SK-N-SH (cell line): ENCODE measurements around the gene BTBD9.

Source experiments
- FOSL2 ChIP-seq: IDR thresholded peaks from 2 replicates; pipeline ENCODE4 v1.4.0; 2012; ENCODE audit warnings: low read depth, mild to moderate bottlenecking, moderate library complexity, borderline replicate concordance
- GATA2 ChIP-seq: sonication (generic); formaldehyde crosslinking; IDR thresholded peaks from 2 replicates; pipeline ENCODE4 v1.5.0; 2020; ENCODE audit warnings: mild to moderate bottlenecking, missing genetic modification reagents
- JUND ChIP-seq: IDR thresholded peaks from 2 replicates; pipeline ENCODE4 v1.4.0; 2012
- MEF2A ChIP-seq: IDR thresholded peaks from 2 replicates; pipeline ENCODE4 v1.4.0; 2012; ENCODE audit warnings: low read depth, borderline replicate concordance
- POLR2AphosphoS5 ChIP-seq: IDR thresholded peaks from 2 replicates; pipeline ENCODE4 v1.6.1; 2012; ENCODE audit warnings: low read depth, low read length
- TCF12 ChIP-seq: IDR thresholded peaks from 2 replicates; pipeline ENCODE4 v1.4.0; 2012
- TF ChIP-seq, protein P1 (sequence below): fragments of 200-600 bp; sonication (generic); IDR thresholded peaks from 2 replicates; pipeline ENCODE4 v1.6.1; 2017; ENCODE audit warnings: antibody characterized with exemption, mild to moderate bottlenecking, moderate library complexity
- TF ChIP-seq, protein P2 (sequence below): IDR thresholded peaks from 2 replicates; pipeline ENCODE4 v1.4.0; 2012; ENCODE audit warnings: low read depth, borderline replicate concordance

DNA sequence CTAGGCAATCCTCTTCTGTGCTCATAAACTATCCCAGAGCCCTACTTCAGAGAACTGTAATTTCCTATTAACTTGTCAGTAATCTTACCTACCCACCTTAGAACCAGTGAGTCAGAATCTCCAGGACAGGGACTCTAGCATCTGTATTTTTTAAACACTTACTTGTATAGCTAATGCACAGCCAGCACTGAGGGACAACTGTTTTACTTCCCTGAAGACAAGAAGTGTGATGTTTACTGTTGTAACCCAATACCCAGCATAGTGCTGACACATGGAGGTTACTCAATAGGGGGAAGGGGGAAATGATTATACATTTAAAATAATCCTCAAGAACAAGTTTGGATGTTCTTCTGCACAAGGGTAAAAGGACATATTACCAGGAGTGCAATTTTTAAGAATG is 130.8 kb downstream of the BTBD9 start:
- TF ChIP-seq, protein P1, sequence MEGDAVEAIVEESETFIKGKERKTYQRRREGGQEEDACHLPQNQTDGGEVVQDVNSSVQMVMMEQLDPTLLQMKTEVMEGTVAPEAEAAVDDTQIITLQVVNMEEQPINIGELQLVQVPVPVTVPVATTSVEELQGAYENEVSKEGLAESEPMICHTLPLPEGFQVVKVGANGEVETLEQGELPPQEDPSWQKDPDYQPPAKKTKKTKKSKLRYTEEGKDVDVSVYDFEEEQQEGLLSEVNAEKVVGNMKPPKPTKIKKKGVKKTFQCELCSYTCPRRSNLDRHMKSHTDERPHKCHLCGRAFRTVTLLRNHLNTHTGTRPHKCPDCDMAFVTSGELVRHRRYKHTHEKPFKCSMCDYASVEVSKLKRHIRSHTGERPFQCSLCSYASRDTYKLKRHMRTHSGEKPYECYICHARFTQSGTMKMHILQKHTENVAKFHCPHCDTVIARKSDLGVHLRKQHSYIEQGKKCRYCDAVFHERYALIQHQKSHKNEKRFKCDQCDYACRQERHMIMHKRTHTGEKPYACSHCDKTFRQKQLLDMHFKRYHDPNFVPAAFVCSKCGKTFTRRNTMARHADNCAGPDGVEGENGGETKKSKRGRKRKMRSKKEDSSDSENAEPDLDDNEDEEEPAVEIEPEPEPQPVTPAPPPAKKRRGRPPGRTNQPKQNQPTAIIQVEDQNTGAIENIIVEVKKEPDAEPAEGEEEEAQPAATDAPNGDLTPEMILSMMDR, result no peak
- TF ChIP-seq GATA2 (CRISPR knock-in tag), result no peak
- no peak for TF ChIP-seq JUND
- TF ChIP-seq MEF2A, result no peak
- no peak for TF ChIP-seq FOSL2
- no peak for TF ChIP-seq TCF12
- no peak for TF ChIP-seq POLR2AphosphoS5
- TF ChIP-seq, protein P2, sequence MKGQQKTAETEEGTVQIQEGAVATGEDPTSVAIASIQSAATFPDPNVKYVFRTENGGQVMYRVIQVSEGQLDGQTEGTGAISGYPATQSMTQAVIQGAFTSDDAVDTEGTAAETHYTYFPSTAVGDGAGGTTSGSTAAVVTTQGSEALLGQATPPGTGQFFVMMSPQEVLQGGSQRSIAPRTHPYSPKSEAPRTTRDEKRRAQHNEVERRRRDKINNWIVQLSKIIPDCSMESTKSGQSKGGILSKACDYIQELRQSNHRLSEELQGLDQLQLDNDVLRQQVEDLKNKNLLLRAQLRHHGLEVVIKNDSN, result no peak
